ENCODE data around the gene FNIP2.
"Not testable (repeated sequence)": the region's sequence is repeated elsewhere in the genome, so short reads cannot be mapped to it uniquely, and the experiment has no call there.

DNA sequence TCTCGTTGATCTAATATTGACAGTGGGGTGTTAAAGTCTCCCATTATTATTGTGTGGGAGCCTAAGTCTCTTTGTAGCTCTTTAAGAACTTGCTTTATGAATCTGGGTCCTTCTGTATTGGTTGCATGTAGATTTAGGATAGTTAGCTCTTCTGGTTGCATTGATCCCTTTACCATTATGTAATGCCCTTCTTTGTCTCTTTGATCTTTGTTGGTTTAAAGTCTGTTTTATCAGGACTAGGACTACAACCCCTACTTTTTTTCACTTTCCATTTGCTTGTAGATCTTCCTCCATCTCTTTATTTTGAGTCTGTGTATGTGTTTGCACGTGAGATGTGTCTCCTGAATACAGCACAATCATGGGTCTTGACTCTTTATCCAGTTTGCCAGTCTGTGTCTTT lies 131.6 kb downstream of the FNIP2 start:
- not testable (repeated sequence) for TF ChIP-seq CTCF (conservative IDR thresholded peaks at IDR 0.05 in 1 of 2, IDR thresholded peaks at IDR 0.05 in 1 of 2; ENCODE audit: extremely low read depth in 1 of 2, insufficient read depth in 1 of 2, low read depth in 1 of 2, low read length in 2 of 2); EZH2 (IDR thresholded peaks at IDR 0.05; ENCODE audit: borderline replicate concordance, low read length)

Measured in mammary epithelial cell (primary cell).